IPS DF 19.7 (cell line): Measurements from ENCODE around the gene THBS2.

Source experiments
- DNase-seq: peaks from one replicate; pipeline ENCODE4 v3.0.0-alpha.2; 2013; ENCODE audit warnings: low read depth, low spot score

THBS2 gene

DNA sequence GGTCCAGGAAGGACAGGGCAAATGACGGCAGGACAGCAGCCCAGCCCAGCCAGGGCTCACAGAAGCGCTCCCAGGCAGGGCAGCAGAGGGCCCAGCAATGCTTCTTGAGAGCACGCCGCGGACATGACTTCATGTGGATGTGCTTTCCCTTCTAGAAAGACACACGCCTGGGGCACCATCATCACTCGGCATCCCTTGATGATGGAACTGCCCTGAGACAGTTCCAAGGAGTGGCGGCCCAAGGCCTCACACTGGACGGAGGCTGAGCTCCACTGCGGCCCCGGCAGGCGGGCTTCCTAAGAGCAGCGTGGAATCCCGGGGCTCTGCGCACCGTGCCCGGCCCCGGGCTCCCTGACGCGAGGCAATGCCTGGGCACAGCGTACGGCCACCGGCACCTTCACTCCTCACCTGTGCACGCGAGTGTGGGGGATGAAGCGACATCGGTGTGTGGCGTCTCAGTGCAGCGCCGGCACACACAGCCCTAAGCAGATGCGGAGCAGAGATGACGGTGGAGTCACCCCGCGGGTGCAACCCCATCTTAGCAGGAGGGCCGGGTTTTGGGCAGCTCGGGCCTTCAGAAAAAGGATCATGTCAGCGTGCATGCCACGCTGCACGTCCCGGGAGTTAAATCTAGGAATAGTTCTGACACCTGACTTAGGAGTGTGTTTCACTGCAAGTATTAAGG lies 86.6 kb downstream of the THBS2 start:
- no peak for DNase-seq
